Right renal cortex interstitium (tissue), 3 donors: ENCODE data around the gene CRTC3. TPM values are rescaled to one million over a fixed set of nuclear protein-coding genes. Genes with fewer than 3 reads are reported as not detected.
"Not testable (repeated sequence)": the region's sequence is repeated elsewhere in the genome, so short reads cannot be mapped to it uniquely, and the experiment has no call there.

ENCODE experiments used
- DNase-seq, 3 donors: peaks; one replicate each; pipeline ENCODE4 v3.0.0-alpha.2; 2013; ENCODE audit warnings: low read depth in 3 of 3, low spot score in 2 of 3
- polyA plus RNA-seq, 3 donors: library from polyadenylated mRNA; unstranded; fragments of 120-200 nt; gene quantifications; one replicate each; pipeline ENCODE4 v1.2.1, GENCODE V29; 2013; ENCODE audit not compliant: insufficient read length in 3 of 3

Gene CRTC3, protein sequence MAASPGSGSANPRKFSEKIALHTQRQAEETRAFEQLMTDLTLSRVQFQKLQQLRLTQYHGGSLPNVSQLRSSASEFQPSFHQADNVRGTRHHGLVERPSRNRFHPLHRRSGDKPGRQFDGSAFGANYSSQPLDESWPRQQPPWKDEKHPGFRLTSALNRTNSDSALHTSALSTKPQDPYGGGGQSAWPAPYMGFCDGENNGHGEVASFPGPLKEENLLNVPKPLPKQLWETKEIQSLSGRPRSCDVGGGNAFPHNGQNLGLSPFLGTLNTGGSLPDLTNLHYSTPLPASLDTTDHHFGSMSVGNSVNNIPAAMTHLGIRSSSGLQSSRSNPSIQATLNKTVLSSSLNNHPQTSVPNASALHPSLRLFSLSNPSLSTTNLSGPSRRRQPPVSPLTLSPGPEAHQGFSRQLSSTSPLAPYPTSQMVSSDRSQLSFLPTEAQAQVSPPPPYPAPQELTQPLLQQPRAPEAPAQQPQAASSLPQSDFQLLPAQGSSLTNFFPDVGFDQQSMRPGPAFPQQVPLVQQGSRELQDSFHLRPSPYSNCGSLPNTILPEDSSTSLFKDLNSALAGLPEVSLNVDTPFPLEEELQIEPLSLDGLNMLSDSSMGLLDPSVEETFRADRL
- polyA plus RNA-seq = 10 to 100 TPM; 24.9 to 27.2 (median 27.0) TPM

GRCh38 chr15:90529371-90530249 lies at the start of gene CRTC3:
CRTC3 (plus strand) TSS chr15:90529923; CDS start chr15:90530072, 149 bp downstream.
- peak in 1 of 3 donors; percentile 33 for DNase-seq

DNA sequence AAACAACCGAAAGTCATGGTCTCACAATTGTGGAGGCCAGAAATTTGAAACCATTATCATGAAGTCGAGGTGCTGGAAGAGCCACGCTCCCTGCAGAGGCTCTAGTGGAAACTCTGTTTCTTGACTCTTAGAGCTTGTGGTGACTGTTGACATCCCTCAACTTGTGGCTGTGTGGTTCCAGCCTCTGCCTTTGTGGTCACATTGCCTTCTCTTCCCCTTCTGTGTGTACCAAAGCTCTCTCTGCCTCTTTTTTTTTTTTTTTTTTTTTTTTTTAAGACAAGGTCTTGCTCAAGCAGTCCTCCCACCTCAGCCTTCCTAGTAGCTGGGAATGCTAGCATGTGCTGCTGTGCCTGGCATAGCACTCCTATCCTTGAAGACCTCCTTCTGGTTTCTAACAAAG lies 48.7 kb upstream of the CRTC3 start:
- no peak for DNase-seq

GRCh38 chr15:90482124-90483011 lies 47.4 kb upstream of the CRTC3 start:
- peak; percentile 41 to 49 (median 45) for DNase-seq

GRCh38 chr15:90483012-90483307 lies 46.8 kb upstream of the CRTC3 start:
- no peak for DNase-seq

DNA sequence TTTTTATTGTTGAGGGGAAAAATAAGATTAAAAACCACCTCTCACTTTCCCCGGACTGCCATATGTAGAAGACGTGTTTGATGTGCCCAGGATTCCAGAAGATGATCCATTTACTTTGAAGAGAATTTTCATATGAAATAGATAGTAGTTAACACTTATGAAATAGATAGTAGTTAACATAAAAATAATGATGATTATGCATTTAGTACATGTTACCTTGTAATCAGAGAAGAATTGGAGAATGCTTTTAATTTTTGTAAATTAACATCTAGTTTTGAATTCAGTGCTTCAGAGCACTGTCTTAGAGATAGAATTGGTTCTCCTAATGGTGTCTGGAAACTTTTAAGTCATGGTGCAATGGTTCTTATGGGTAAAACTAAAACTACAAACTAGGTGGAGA lies 46.1 kb upstream of the CRTC3 start:
- DNase-seq = no peak

DNA sequence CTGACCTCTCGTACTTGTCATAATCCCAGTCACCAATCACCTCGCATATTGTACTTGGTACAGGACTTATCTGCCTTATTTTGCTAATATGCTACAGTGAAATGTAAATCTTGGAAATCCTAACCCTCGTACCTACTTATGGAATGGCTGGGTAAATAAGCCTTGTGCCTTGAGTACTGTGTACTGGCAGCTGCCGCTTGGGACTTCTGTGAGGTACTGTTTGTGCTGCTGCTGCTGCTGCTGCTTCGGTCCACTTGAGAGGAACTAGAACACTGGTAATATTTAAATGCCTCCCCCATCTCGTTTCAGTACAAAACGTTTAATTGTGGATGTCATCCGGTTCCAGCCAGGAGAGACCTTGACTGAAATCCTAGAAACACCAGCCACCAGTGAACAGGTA lies 42.5 kb upstream of the CRTC3 start:
- no peak for DNase-seq

- no peak for DNase-seq
These were observed 40.2 kb upstream of the CRTC3 start for GRCh38 chr15:90489514-90489913.

DNA sequence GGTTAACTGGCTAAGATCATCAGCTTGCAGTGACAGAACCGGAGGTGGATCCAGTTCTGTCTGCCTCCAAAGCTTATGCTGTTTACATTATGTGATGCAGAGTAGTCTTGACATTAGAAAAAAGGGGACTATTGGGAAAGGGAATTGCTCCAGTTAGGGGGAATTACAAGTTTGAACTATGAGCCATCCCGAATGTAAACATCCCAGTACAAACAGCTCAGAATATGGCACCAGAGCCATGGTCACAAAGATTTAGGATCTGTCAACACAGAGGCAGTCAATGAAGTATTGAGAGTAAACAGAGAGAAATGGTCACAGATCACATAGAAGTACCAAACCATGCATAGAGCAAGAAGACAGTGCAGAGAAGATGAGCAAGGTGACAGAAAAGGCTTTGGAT lies 39.8 kb upstream of the CRTC3 start:
- no peak for DNase-seq

DNA sequence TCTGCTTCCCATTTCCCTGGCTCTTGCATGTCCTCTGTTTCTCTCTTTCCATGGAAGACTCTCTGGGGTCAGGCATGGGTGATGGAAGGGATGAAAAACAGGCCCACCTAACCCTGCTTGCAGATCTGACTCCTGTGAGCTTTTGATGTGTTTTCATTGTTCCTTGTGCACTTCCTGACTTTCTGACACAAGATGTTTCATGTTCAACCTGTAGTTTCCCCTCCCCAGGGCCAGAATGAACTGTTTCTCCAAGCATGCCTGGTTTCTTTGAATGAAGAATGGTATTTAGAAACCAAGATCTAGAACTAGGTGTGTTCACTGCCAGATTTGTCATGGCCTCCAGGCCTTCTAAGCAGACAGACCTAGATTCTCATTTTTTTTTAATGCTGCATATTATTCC lies 36.1 kb upstream of the CRTC3 start:
- no peak for DNase-seq

DNA sequence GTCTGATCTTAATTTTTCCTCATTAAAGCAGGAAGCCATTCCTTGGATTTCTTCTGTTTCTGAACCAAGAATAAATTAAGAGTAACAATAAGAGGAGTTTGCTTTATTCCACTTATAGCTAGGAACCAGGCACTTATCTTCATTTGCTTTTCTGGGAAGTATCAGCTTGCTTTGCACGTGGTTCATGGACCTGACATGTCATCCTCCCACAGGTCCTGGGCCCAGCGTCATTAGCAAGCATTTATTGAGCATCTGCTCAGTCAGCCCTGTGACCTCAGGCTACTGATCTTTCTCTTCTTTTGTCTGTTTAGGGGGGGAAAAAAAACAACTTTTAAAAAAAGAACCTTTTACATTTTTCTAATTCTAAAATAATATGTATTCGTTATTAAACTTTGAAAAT lies 34.7 kb upstream of the CRTC3 start:
- DNase-seq = no peak

GRCh38 chr15:90496791-90497190 lies 32.9 kb upstream of the CRTC3 start:
- DNase-seq = no peak

DNA sequence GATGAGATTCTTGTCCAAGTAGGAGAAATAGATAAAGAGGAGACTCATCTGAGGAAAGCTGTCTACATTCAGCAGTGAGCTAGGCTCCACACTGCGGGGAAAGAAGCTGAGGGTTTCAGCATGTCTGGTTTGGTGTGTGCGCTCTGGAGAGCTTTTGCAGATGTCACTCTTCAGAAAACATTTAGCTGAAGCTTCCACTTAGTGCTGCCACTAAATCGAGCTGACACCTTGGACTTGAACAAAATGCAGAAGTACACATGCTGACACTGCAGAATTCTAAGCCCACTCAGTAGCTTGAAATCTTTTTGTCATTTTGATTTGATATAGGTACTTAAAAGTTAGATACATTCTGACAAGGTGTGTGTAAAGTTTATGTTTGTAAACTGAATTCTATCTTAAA lies 32.3 kb upstream of the CRTC3 start:
- DNase-seq = no peak

DNA sequence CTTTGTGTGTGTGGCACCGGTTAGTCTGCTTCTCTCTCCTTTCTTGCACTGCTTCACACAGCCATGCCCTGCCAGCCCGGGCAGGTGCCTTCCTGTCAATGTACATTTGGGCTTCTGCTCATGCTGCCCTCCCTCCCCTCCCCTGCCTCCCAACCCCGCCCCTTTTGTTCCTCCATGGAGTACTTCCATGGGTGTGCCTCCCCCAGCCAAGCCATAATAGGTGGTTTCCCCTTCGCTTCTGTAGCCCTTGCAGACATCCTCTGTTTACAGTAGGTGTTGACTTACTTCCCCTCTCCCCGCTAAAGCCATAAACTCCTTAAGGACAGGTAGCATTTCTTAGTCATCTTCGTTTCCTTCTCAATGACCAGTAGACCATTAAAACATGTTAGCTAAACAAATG lies 31.8 kb upstream of the CRTC3 start:
- no peak for DNase-seq

DNA sequence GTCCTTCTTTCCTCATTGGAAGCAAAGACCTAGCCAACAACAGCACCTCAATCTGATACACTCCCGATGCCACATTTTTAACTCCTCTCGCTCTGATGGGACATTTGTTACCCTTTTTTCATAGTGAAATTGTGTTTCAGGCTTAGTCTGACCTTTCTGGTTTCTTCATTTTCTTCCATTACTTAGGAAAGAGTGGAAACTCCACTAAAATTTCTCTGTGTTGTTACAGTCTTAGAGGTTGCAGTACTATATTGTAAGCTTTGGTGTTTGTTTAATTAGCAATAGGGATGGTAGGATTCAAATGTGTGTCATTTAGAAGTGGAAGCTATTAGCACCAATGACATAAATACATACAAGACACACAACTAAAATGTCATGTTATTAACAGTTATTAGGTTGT lies 29.6 kb upstream of the CRTC3 start:
- DNase-seq = no peak

DNA sequence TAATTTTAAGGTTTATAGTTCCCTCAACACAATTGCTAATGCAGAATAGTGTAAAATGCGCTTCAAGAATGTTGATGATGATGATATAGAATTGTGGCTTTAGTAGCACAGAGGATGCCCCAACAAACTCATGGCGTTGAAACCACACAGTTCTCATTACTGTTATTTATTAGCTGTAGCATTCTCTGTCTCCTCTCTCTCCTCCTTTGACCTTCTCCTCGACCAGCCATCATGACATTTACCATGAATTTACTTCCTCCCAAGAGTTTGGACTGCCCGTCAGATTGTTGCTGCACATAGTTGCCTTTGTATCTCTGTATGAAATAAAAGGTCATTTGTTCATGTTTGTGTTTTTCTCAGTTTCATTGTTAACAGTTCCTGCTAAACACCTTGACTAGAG lies 27.8 kb upstream of the CRTC3 start:
- DNase-seq = no peak

DNA sequence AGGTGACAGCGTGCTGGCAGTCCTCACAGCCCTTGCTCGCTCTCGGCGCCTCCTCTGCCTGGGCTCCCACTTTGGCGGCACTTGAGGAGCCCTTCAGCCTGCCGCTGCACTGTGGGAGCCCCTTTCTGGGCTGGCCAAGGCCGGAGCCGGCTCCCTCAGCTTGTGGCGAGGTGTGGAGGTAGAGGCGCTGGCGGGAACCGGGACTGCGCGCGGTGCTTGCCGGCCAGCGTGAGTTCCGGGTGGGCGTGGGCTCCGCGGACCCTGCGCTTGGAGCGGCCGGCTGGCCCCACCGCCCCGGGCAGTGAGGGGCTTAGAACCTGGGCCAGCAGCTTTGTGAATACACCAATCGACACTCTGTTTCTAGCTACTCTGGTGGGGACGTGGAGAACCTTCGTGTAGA lies 18.9 kb upstream of the CRTC3 start:
- DNase-seq = not testable (repeated sequence)

DNA sequence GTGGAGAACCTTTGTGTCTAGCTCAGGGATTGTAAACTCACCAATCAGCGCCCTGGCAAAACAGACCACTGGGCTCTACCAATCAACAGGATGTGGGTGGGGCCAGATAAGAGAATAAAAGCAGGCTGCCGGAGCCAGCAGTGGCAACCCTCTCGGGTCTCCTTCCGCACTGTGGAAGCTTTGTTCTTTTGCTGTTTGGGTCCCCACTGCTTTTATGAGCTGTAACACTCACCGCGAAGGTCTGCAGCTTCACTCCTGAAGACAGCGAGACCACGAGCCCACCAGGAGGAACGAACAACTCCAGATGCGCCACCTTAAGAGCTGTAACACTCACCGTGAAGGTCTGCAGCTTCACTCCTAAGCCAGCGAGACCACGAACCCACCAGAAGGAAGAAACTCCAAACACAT lies 18.5 kb upstream of the CRTC3 start:
- DNase-seq = not testable (repeated sequence)

- no peak for DNase-seq
These were observed 17.4 kb upstream of the CRTC3 start for GRCh38 chr15:90512276-90512675.

DNA sequence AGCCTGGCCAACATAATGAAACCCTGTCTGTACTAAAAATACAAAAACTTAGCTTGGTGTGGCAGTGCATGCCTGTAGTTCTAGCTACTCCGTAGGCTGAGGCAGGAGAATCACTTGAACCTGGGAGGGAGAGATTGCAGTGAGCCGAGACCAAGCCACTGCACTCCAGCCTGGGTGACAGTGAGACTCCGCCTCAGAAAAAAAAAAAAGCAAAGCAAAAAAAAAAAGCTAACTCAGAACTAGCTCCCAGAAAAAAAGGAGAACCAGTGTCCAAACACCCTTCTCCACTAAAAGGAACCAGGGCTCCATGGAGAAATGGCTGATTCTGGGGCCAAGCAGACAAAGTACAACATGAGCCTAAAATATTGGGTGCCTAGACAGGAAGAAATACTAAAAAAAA lies 16.7 kb upstream of the CRTC3 start:
- no peak for DNase-seq

- DNase-seq = no peak
These were observed 16.3 kb upstream of the CRTC3 start for GRCh38 chr15:90513448-90513847.

- DNase-seq = not testable (repeated sequence)
These were observed 15.8 kb upstream of the CRTC3 start for GRCh38 chr15:90513893-90514292.
